NCI-H446 (cell line): ENCODE data around the gene PNMA6E.

ENCODE experiments used
- DNase-seq, 2 experiments: peaks; one replicate each; lab custom pipeline; 2025; lab: John Stamatoyannopoulos, UW

PNMA6E gene

GRCh38 chrX:153349952-153350351, 51.2 kb downstream of the PNMA6E start:
- DNase-seq, result no peak

- no peak for DNase-seq
These were observed 52.7 kb downstream of the PNMA6E start for GRCh38 chrX:153348421-153348820.

GRCh38 chrX:153347530-153347929, 53.6 kb downstream of the PNMA6E start:
- DNase-seq, result no peak
